Measurements from ENCODE around the gene LSS.
"Not testable (repeated sequence)": the region's sequence is repeated elsewhere in the genome, so short reads cannot be mapped to it uniquely, and the experiment has no call there.

LSS gene

GRCh38 chr21:46170436-46171193 is 58.0 kb downstream of the LSS start:
- not testable (repeated sequence) for DNase-seq (ENCODE audit: low read depth in 3 of 3)

GRCh38 chr21:46168659-46169386 is 59.8 kb downstream of the LSS start:
- no peak for DNase-seq (ENCODE audit: low read depth in 3 of 3)

- no peak for DNase-seq (ENCODE audit: low read depth in 3 of 3)
These were observed 60.3 kb downstream of the LSS start for GRCh38 chr21:46168238-46168637.

GRCh38 chr21:46165098-46165497 is 63.5 kb downstream of the LSS start:
- no peak for DNase-seq (ENCODE audit: low read depth in 3 of 3)

GRCh38 chr21:46163380-46163779 is 65.2 kb downstream of the LSS start:
- DNase-seq (ENCODE audit: low read depth in 3 of 3) = no peak

- DNase-seq (ENCODE audit: low read depth in 3 of 3) = no peak
These were observed 66.7 kb downstream of the LSS start for GRCh38 chr21:46161633-46162592.

GRCh38 chr21:46160907-46161632 is 67.5 kb downstream of the LSS start:
- DNase-seq (ENCODE audit: low read depth in 3 of 3) = no peak

GRCh38 chr21:46160657-46160906 is 68.0 kb downstream of the LSS start:
- no peak for DNase-seq (ENCODE audit: low read depth in 3 of 3)

- no peak for DNase-seq (ENCODE audit: low read depth in 3 of 3)
These were observed 68.5 kb downstream of the LSS start for GRCh38 chr21:46159841-46160656.

GRCh38 chr21:46159390-46159789 is 69.2 kb downstream of the LSS start:
- no peak for DNase-seq (ENCODE audit: low read depth in 3 of 3)

- no peak for DNase-seq (ENCODE audit: low read depth in 3 of 3)
These were observed 69.8 kb downstream of the LSS start for GRCh38 chr21:46158666-46159300.

GRCh38 chr21:46157987-46158451 is 70.6 kb downstream of the LSS start:
- DNase-seq (ENCODE audit: low read depth in 3 of 3) = no peak

GRCh38 chr21:46157396-46157986 is 71.1 kb downstream of the LSS start:
- no peak for DNase-seq (ENCODE audit: low read depth in 3 of 3)

- DNase-seq (ENCODE audit: low read depth in 3 of 3) = no peak
These were observed 71.9 kb downstream of the LSS start for GRCh38 chr21:46156678-46157077.

- no peak for DNase-seq (ENCODE audit: low read depth in 3 of 3)
These were observed 72.3 kb downstream of the LSS start for GRCh38 chr21:46156378-46156645.

- DNase-seq (ENCODE audit: low read depth in 3 of 3) = no peak
These were observed 72.8 kb downstream of the LSS start, which contains the start of gene FTCD for GRCh38 chr21:46155514-46156377. FTCD (minus strand) TSS chr21:46155579; CDS start chr21:46155523, 56 bp downstream.

GRCh38 chr21:46154955-46155513 is 73.5 kb downstream of the LSS start:
- no peak for DNase-seq (ENCODE audit: low read depth in 3 of 3)

GRCh38 chr21:46154155-46154954 is 74.2 kb downstream of the LSS start:
- no peak for DNase-seq (ENCODE audit: low read depth in 3 of 3)
